ENCODE results near the gene MIS18BP1. TPM values are rescaled to one million over a fixed set of nuclear protein-coding genes. Genes with fewer than 3 reads are reported as not detected.
A peak's percentile ranks its signal among the peaks of the same experiment; 100 is the strongest.
"Not testable (repeated sequence)": the region's sequence is repeated elsewhere in the genome, so short reads cannot be mapped to it uniquely, and the experiment has no call there.

Gene MIS18BP1
- 1 to 10 TPM; 5.2 to 7.5 TPM for polyA plus RNA-seq

- Histone ChIP-seq H3K27me3 (ENCODE audit: control insufficient read depth in 1 of 2, insufficient read depth in 2 of 2, low read length in 2 of 2) (no peaks in the 10 kb centered on the region), H3K4me3 (ENCODE audit: low read depth in 1 of 2, low read length in 2 of 2) (peak within 1 kb of the TSS; percentile 78 to 95), H3K9me3 (ENCODE audit: control insufficient read depth in 2 of 2, insufficient read depth in 1 of 2, low read depth in 1 of 2, low read length in 1 of 2) (no peaks in the 10 kb centered on the region), H3K36me3 (ENCODE audit: control insufficient read depth in 2 of 2, insufficient read depth in 2 of 2, low read length in 1 of 2) (no peaks in the 10 kb centered on the region), H3K4me1 (ENCODE audit: control insufficient read depth in 2 of 2, insufficient read depth in 2 of 2, low read length in 1 of 2) (peaks cover 0 to 5% of the 10 kb centered on the region in 2 donors), H3K27ac (ENCODE audit: low read depth in 2 of 2, low read length in 1 of 2) (peak within 1 kb of the TSS; percentile 81 to 97)
- WGBS, 2 donors: 1% methylated on average over 61 of the region's 61 CpGs
Observed at GRCh38 chr14:45253070-45253753, at the start of gene MIS18BP1. TSS of gene MIS18BP1 (minus strand) at chr14:45253202. CDS start at chr14:45247286, 5,916 bp downstream.

GRCh38 chr14:45298423-45299117 is 45.6 kb upstream of the MIS18BP1 start:
- H3K36me3 ChIP-seq (ENCODE audit: control insufficient read depth in 2 of 2, insufficient read depth in 2 of 2, low read length in 1 of 2): no peaks in the 10 kb centered on the region
- H3K27ac ChIP-seq (ENCODE audit: low read depth in 2 of 2, low read length in 1 of 2): no peak overlapping the region
- H3K9me3 ChIP-seq (ENCODE audit: control insufficient read depth in 2 of 2, insufficient read depth in 1 of 2, low read depth in 1 of 2, low read length in 1 of 2): no peaks in the 10 kb centered on the region
- H3K4me1 ChIP-seq (ENCODE audit: control insufficient read depth in 2 of 2, insufficient read depth in 2 of 2, low read length in 1 of 2): no peaks in the 10 kb centered on the region
- no peaks in the 10 kb centered on the region for H3K27me3 ChIP-seq (ENCODE audit: control insufficient read depth in 1 of 2, insufficient read depth in 2 of 2, low read length in 2 of 2)
- H3K4me3 ChIP-seq (ENCODE audit: low read depth in 1 of 2, low read length in 2 of 2): no peak overlapping the region
- 79 to 80% methylated on average over 4 of the region's 4 CpGs for WGBS, 2 donors

- not testable (repeated sequence) for H3K27me3 ChIP-seq (ENCODE audit: control insufficient read depth in 1 of 2, insufficient read depth in 2 of 2, low read length in 2 of 2)
- 50 to 58% methylated on average over 1 of the region's 1 CpG for WGBS, 2 donors
Observed at GRCh38 chr14:45294796-45295195, 41.8 kb upstream of the MIS18BP1 start.

GRCh38 chr14:45290547-45290946 is 37.5 kb upstream of the MIS18BP1 start:
- Histone ChIP-seq H3K27ac (ENCODE audit: low read depth in 2 of 2, low read length in 1 of 2) (no peak overlapping the region), H3K9me3 (ENCODE audit: control insufficient read depth in 2 of 2, insufficient read depth in 1 of 2, low read depth in 1 of 2, low read length in 1 of 2) (no peaks in the 10 kb centered on the region), H3K36me3 (ENCODE audit: control insufficient read depth in 2 of 2, insufficient read depth in 2 of 2, low read length in 1 of 2) (no peaks in the 10 kb centered on the region), H3K4me1 (ENCODE audit: control insufficient read depth in 2 of 2, insufficient read depth in 2 of 2, low read length in 1 of 2) (no peaks in the 10 kb centered on the region), H3K27me3 (ENCODE audit: control insufficient read depth in 1 of 2, insufficient read depth in 2 of 2, low read length in 2 of 2) (no peaks in the 10 kb centered on the region), H3K4me3 (ENCODE audit: low read depth in 1 of 2, low read length in 2 of 2) (no peak overlapping the region)

More at GRCh38 chr14:45294796-45295195, 41.8 kb upstream of the MIS18BP1 start:
- not testable (repeated sequence) for H3K27ac ChIP-seq (ENCODE audit: low read depth in 2 of 2, low read length in 1 of 2); H3K4me1 ChIP-seq (ENCODE audit: control insufficient read depth in 2 of 2, insufficient read depth in 2 of 2, low read length in 1 of 2); H3K36me3 ChIP-seq (ENCODE audit: control insufficient read depth in 2 of 2, insufficient read depth in 2 of 2, low read length in 1 of 2); H3K4me3 ChIP-seq (ENCODE audit: low read depth in 1 of 2, low read length in 2 of 2); H3K9me3 ChIP-seq (ENCODE audit: control insufficient read depth in 2 of 2, insufficient read depth in 1 of 2, low read depth in 1 of 2, low read length in 1 of 2)

- Histone ChIP-seq H3K27ac (ENCODE audit: low read depth in 2 of 2, low read length in 1 of 2) (no peak overlapping the region), H3K4me3 (ENCODE audit: low read depth in 1 of 2, low read length in 2 of 2) (no peak overlapping the region), H3K9me3 (ENCODE audit: control insufficient read depth in 2 of 2, insufficient read depth in 1 of 2, low read depth in 1 of 2, low read length in 1 of 2) (no peaks in the 10 kb centered on the region), H3K4me1 (ENCODE audit: control insufficient read depth in 2 of 2, insufficient read depth in 2 of 2, low read length in 1 of 2) (no peaks in the 10 kb centered on the region), H3K36me3 (ENCODE audit: control insufficient read depth in 2 of 2, insufficient read depth in 2 of 2, low read length in 1 of 2) (no peaks in the 10 kb centered on the region), H3K27me3 (ENCODE audit: control insufficient read depth in 1 of 2, insufficient read depth in 2 of 2, low read length in 2 of 2) (no peaks in the 10 kb centered on the region)
- WGBS, 2 donors: 56 to 59% methylated on average over 2 of the region's 2 CpGs
Observed at GRCh38 chr14:45287610-45288009, 34.6 kb upstream of the MIS18BP1 start.

GRCh38 chr14:45284802-45285201 is 31.8 kb upstream of the MIS18BP1 start:
- 77 to 87% methylated on average over 2 of the region's 2 CpGs for WGBS, 2 donors
- Histone ChIP-seq H3K4me3 (ENCODE audit: low read depth in 1 of 2, low read length in 2 of 2) (no peak overlapping the region), H3K27me3 (ENCODE audit: control insufficient read depth in 1 of 2, insufficient read depth in 2 of 2, low read length in 2 of 2) (no peaks in the 10 kb centered on the region), H3K4me1 (ENCODE audit: control insufficient read depth in 2 of 2, insufficient read depth in 2 of 2, low read length in 1 of 2) (no peaks in the 10 kb centered on the region), H3K9me3 (ENCODE audit: control insufficient read depth in 2 of 2, insufficient read depth in 1 of 2, low read depth in 1 of 2, low read length in 1 of 2) (peaks cover 0 to 5% of the 10 kb centered on the region in 2 donors), H3K36me3 (ENCODE audit: control insufficient read depth in 2 of 2, insufficient read depth in 2 of 2, low read length in 1 of 2) (no peaks in the 10 kb centered on the region), H3K27ac (ENCODE audit: low read depth in 2 of 2, low read length in 1 of 2) (no peak overlapping the region)

GRCh38 chr14:45281731-45282400 is 28.9 kb upstream of the MIS18BP1 start:
- H3K27ac ChIP-seq (ENCODE audit: low read depth in 2 of 2, low read length in 1 of 2); H3K36me3 ChIP-seq (ENCODE audit: control insufficient read depth in 2 of 2, insufficient read depth in 2 of 2, low read length in 1 of 2); H3K27me3 ChIP-seq (ENCODE audit: control insufficient read depth in 1 of 2, insufficient read depth in 2 of 2, low read length in 2 of 2); H3K4me3 ChIP-seq (ENCODE audit: low read depth in 1 of 2, low read length in 2 of 2); H3K9me3 ChIP-seq (ENCODE audit: control insufficient read depth in 2 of 2, insufficient read depth in 1 of 2, low read depth in 1 of 2, low read length in 1 of 2); H3K4me1 ChIP-seq (ENCODE audit: control insufficient read depth in 2 of 2, insufficient read depth in 2 of 2, low read length in 1 of 2): not testable (repeated sequence)
- WGBS, 2 donors: 89 to 90% methylated on average over 12 of the region's 12 CpGs

GRCh38 chr14:45271858-45272537 is 19.0 kb upstream of the MIS18BP1 start:
- H3K27ac ChIP-seq (ENCODE audit: low read depth in 2 of 2, low read length in 1 of 2): no peak overlapping the region
- H3K4me1 ChIP-seq (ENCODE audit: control insufficient read depth in 2 of 2, insufficient read depth in 2 of 2, low read length in 1 of 2): no peaks in the 10 kb centered on the region
- no peak overlapping the region for H3K4me3 ChIP-seq (ENCODE audit: low read depth in 1 of 2, low read length in 2 of 2)
- 89 to 92% methylated on average over 6 of the region's 6 CpGs for WGBS, 2 donors
- H3K9me3 ChIP-seq (ENCODE audit: control insufficient read depth in 2 of 2, insufficient read depth in 1 of 2, low read depth in 1 of 2, low read length in 1 of 2): no peaks in the 10 kb centered on the region
- H3K27me3 ChIP-seq (ENCODE audit: control insufficient read depth in 1 of 2, insufficient read depth in 2 of 2, low read length in 2 of 2): no peaks in the 10 kb centered on the region
- H3K36me3 ChIP-seq (ENCODE audit: control insufficient read depth in 2 of 2, insufficient read depth in 2 of 2, low read length in 1 of 2): no peaks in the 10 kb centered on the region

- no peaks in the 10 kb centered on the region for H3K36me3 ChIP-seq (ENCODE audit: control insufficient read depth in 2 of 2, insufficient read depth in 2 of 2, low read length in 1 of 2)
- WGBS, 2 donors: 58 to 71% methylated on average over 1 of the region's 1 CpG
- H3K27ac ChIP-seq (ENCODE audit: low read depth in 2 of 2, low read length in 1 of 2): no peak overlapping the region
- no peak overlapping the region for H3K4me3 ChIP-seq (ENCODE audit: low read depth in 1 of 2, low read length in 2 of 2)
- no peaks in the 10 kb centered on the region for H3K27me3 ChIP-seq (ENCODE audit: control insufficient read depth in 1 of 2, insufficient read depth in 2 of 2, low read length in 2 of 2)
- no peaks in the 10 kb centered on the region for H3K9me3 ChIP-seq (ENCODE audit: control insufficient read depth in 2 of 2, insufficient read depth in 1 of 2, low read depth in 1 of 2, low read length in 1 of 2)
- no peaks in the 10 kb centered on the region for H3K4me1 ChIP-seq (ENCODE audit: control insufficient read depth in 2 of 2, insufficient read depth in 2 of 2, low read length in 1 of 2)
Observed at GRCh38 chr14:45270031-45270430, 17.0 kb upstream of the MIS18BP1 start.
